Measurements from ENCODE around the gene SPEF2. TPM values are rescaled to one million over a fixed set of nuclear protein-coding genes. Genes with fewer than 3 reads are reported as not detected.

Gene SPEF2
- polyA plus RNA-seq, 2 donors = 0.69 to 1.4 TPM

- H3K4me3 ChIP-seq (ENCODE audit: low read depth in 1 of 2, low read length in 2 of 2) = no peak overlapping the region
- H3K9me3 ChIP-seq (ENCODE audit: control insufficient read depth in 2 of 2, insufficient read depth in 1 of 2, low read depth in 1 of 2, low read length in 1 of 2) = no peaks in the 10 kb centered on the region
- H3K27me3 ChIP-seq (ENCODE audit: control insufficient read depth in 1 of 2, insufficient read depth in 2 of 2, low read length in 2 of 2) = no peaks in the 10 kb centered on the region
- H3K36me3 ChIP-seq (ENCODE audit: control insufficient read depth in 2 of 2, insufficient read depth in 2 of 2, low read length in 1 of 2) = no peaks in the 10 kb centered on the region
- no peak overlapping the region for H3K27ac ChIP-seq (ENCODE audit: low read depth in 2 of 2, low read length in 1 of 2)
- 94 to 95% methylated on average over 1 of the region's 1 CpG for WGBS, 2 donors
- no peaks in the 10 kb centered on the region for H3K4me1 ChIP-seq (ENCODE audit: control insufficient read depth in 2 of 2, insufficient read depth in 2 of 2, low read length in 1 of 2)
These were observed 30.0 kb downstream of the SPEF2 start for GRCh38 chr5:35647712-35648111.

- no peaks in the 10 kb centered on the region for H3K9me3 ChIP-seq (ENCODE audit: control insufficient read depth in 2 of 2, insufficient read depth in 1 of 2, low read depth in 1 of 2, low read length in 1 of 2)
- H3K4me1 ChIP-seq (ENCODE audit: control insufficient read depth in 2 of 2, insufficient read depth in 2 of 2, low read length in 1 of 2) = no peaks in the 10 kb centered on the region
- no peaks in the 10 kb centered on the region for H3K27me3 ChIP-seq (ENCODE audit: control insufficient read depth in 1 of 2, insufficient read depth in 2 of 2, low read length in 2 of 2)
- no peaks in the 10 kb centered on the region for H3K36me3 ChIP-seq (ENCODE audit: control insufficient read depth in 2 of 2, insufficient read depth in 2 of 2, low read length in 1 of 2)
- H3K27ac ChIP-seq (ENCODE audit: low read depth in 2 of 2, low read length in 1 of 2) = no peak overlapping the region
- no peak overlapping the region for H3K4me3 ChIP-seq (ENCODE audit: low read depth in 1 of 2, low read length in 2 of 2)
- whole genome bisulfite sequencing, 2 donors = 46 to 59% methylated on average over 4 of the region's 4 CpGs
These were observed 33.5 kb downstream of the SPEF2 start for GRCh38 chr5:35651002-35651756.

GRCh38 chr5:35656721-35657120 is 39.1 kb downstream of the SPEF2 start:
- Histone ChIP-seq H3K9me3 (ENCODE audit: control insufficient read depth in 2 of 2, insufficient read depth in 1 of 2, low read depth in 1 of 2, low read length in 1 of 2) (no peaks in the 10 kb centered on the region), H3K27me3 (ENCODE audit: control insufficient read depth in 1 of 2, insufficient read depth in 2 of 2, low read length in 2 of 2) (no peaks in the 10 kb centered on the region), H3K36me3 (ENCODE audit: control insufficient read depth in 2 of 2, insufficient read depth in 2 of 2, low read length in 1 of 2) (no peaks in the 10 kb centered on the region), H3K4me3 (ENCODE audit: low read depth in 1 of 2, low read length in 2 of 2) (no peak overlapping the region), H3K4me1 (ENCODE audit: control insufficient read depth in 2 of 2, insufficient read depth in 2 of 2, low read length in 1 of 2) (no peaks in the 10 kb centered on the region), H3K27ac (ENCODE audit: low read depth in 2 of 2, low read length in 1 of 2) (no peak overlapping the region)

GRCh38 chr5:35657877-35658276 is 40.2 kb downstream of the SPEF2 start:
- WGBS, 2 donors = 83 to 91% methylated on average over 2 of the region's 2 CpGs
- H3K27me3 ChIP-seq (ENCODE audit: control insufficient read depth in 1 of 2, insufficient read depth in 2 of 2, low read length in 2 of 2) = no peaks in the 10 kb centered on the region
- no peaks in the 10 kb centered on the region for H3K9me3 ChIP-seq (ENCODE audit: control insufficient read depth in 2 of 2, insufficient read depth in 1 of 2, low read depth in 1 of 2, low read length in 1 of 2)
- H3K4me3 ChIP-seq (ENCODE audit: low read depth in 1 of 2, low read length in 2 of 2) = no peak overlapping the region
- no peaks in the 10 kb centered on the region for H3K36me3 ChIP-seq (ENCODE audit: control insufficient read depth in 2 of 2, insufficient read depth in 2 of 2, low read length in 1 of 2)
- no peak overlapping the region for H3K27ac ChIP-seq (ENCODE audit: low read depth in 2 of 2, low read length in 1 of 2)
- no peaks in the 10 kb centered on the region for H3K4me1 ChIP-seq (ENCODE audit: control insufficient read depth in 2 of 2, insufficient read depth in 2 of 2, low read length in 1 of 2)

- Histone ChIP-seq H3K4me3 (ENCODE audit: low read depth in 1 of 2, low read length in 2 of 2) (no peak overlapping the region), H3K27me3 (ENCODE audit: control insufficient read depth in 1 of 2, insufficient read depth in 2 of 2, low read length in 2 of 2) (no peaks in the 10 kb centered on the region), H3K9me3 (ENCODE audit: control insufficient read depth in 2 of 2, insufficient read depth in 1 of 2, low read depth in 1 of 2, low read length in 1 of 2) (no peaks in the 10 kb centered on the region), H3K27ac (ENCODE audit: low read depth in 2 of 2, low read length in 1 of 2) (no peak overlapping the region), H3K4me1 (ENCODE audit: control insufficient read depth in 2 of 2, insufficient read depth in 2 of 2, low read length in 1 of 2) (no peaks in the 10 kb centered on the region), H3K36me3 (ENCODE audit: control insufficient read depth in 2 of 2, insufficient read depth in 2 of 2, low read length in 1 of 2) (no peaks in the 10 kb centered on the region)
These were observed 41.9 kb downstream of the SPEF2 start for GRCh38 chr5:35659556-35659955.

- 69 to 72% methylated on average over 1 of the region's 1 CpG for WGBS, 2 donors
- Histone ChIP-seq H3K36me3 (ENCODE audit: control insufficient read depth in 2 of 2, insufficient read depth in 2 of 2, low read length in 1 of 2) (no peaks in the 10 kb centered on the region), H3K27ac (ENCODE audit: low read depth in 2 of 2, low read length in 1 of 2) (no peak overlapping the region), H3K9me3 (ENCODE audit: control insufficient read depth in 2 of 2, insufficient read depth in 1 of 2, low read depth in 1 of 2, low read length in 1 of 2) (no peaks in the 10 kb centered on the region), H3K4me3 (ENCODE audit: low read depth in 1 of 2, low read length in 2 of 2) (no peak overlapping the region), H3K27me3 (ENCODE audit: control insufficient read depth in 1 of 2, insufficient read depth in 2 of 2, low read length in 2 of 2) (no peaks in the 10 kb centered on the region), H3K4me1 (ENCODE audit: control insufficient read depth in 2 of 2, insufficient read depth in 2 of 2, low read length in 1 of 2) (no peaks in the 10 kb centered on the region)
These were observed 42.8 kb downstream of the SPEF2 start for GRCh38 chr5:35660451-35660850.

- Histone ChIP-seq H3K27ac (ENCODE audit: low read depth in 2 of 2, low read length in 1 of 2) (no peak overlapping the region), H3K9me3 (ENCODE audit: control insufficient read depth in 2 of 2, insufficient read depth in 1 of 2, low read depth in 1 of 2, low read length in 1 of 2) (no peaks in the 10 kb centered on the region), H3K27me3 (ENCODE audit: control insufficient read depth in 1 of 2, insufficient read depth in 2 of 2, low read length in 2 of 2) (no peaks in the 10 kb centered on the region), H3K36me3 (ENCODE audit: control insufficient read depth in 2 of 2, insufficient read depth in 2 of 2, low read length in 1 of 2) (no peaks in the 10 kb centered on the region), H3K4me3 (ENCODE audit: low read depth in 1 of 2, low read length in 2 of 2) (no peak overlapping the region), H3K4me1 (ENCODE audit: control insufficient read depth in 2 of 2, insufficient read depth in 2 of 2, low read length in 1 of 2) (no peaks in the 10 kb centered on the region)
- 73 to 75% methylated on average over 4 of the region's 4 CpGs for WGBS, 2 donors
These were observed 46.9 kb downstream of the SPEF2 start for GRCh38 chr5:35664584-35664983.

GRCh38 chr5:35665096-35665495 is 47.4 kb downstream of the SPEF2 start:
- no peaks in the 10 kb centered on the region for H3K4me1 ChIP-seq (ENCODE audit: control insufficient read depth in 2 of 2, insufficient read depth in 2 of 2, low read length in 1 of 2)
- H3K27ac ChIP-seq (ENCODE audit: low read depth in 2 of 2, low read length in 1 of 2) = no peak overlapping the region
- no peak overlapping the region for H3K4me3 ChIP-seq (ENCODE audit: low read depth in 1 of 2, low read length in 2 of 2)
- H3K9me3 ChIP-seq (ENCODE audit: control insufficient read depth in 2 of 2, insufficient read depth in 1 of 2, low read depth in 1 of 2, low read length in 1 of 2) = no peaks in the 10 kb centered on the region
- no peaks in the 10 kb centered on the region for H3K27me3 ChIP-seq (ENCODE audit: control insufficient read depth in 1 of 2, insufficient read depth in 2 of 2, low read length in 2 of 2)
- WGBS, 2 donors = 65 to 68% methylated on average over 4 of the region's 4 CpGs
- H3K36me3 ChIP-seq (ENCODE audit: control insufficient read depth in 2 of 2, insufficient read depth in 2 of 2, low read length in 1 of 2) = no peaks in the 10 kb centered on the region

- Histone ChIP-seq H3K27me3 (ENCODE audit: control insufficient read depth in 1 of 2, insufficient read depth in 2 of 2, low read length in 2 of 2) (no peaks in the 10 kb centered on the region), H3K36me3 (ENCODE audit: control insufficient read depth in 2 of 2, insufficient read depth in 2 of 2, low read length in 1 of 2) (no peaks in the 10 kb centered on the region), H3K4me3 (ENCODE audit: low read depth in 1 of 2, low read length in 2 of 2) (no peak overlapping the region), H3K4me1 (ENCODE audit: control insufficient read depth in 2 of 2, insufficient read depth in 2 of 2, low read length in 1 of 2) (no peaks in the 10 kb centered on the region), H3K9me3 (ENCODE audit: control insufficient read depth in 2 of 2, insufficient read depth in 1 of 2, low read depth in 1 of 2, low read length in 1 of 2) (no peaks in the 10 kb centered on the region), H3K27ac (ENCODE audit: low read depth in 2 of 2, low read length in 1 of 2) (no peak overlapping the region)
- 87 to 92% methylated on average over 2 of the region's 2 CpGs for WGBS, 2 donors
These were observed 50.7 kb downstream of the SPEF2 start for GRCh38 chr5:35668319-35668718.

- H3K27me3 ChIP-seq (ENCODE audit: control insufficient read depth in 1 of 2, insufficient read depth in 2 of 2, low read length in 2 of 2) = no peaks in the 10 kb centered on the region
- H3K9me3 ChIP-seq (ENCODE audit: control insufficient read depth in 2 of 2, insufficient read depth in 1 of 2, low read depth in 1 of 2, low read length in 1 of 2) = no peaks in the 10 kb centered on the region
- H3K27ac ChIP-seq (ENCODE audit: low read depth in 2 of 2, low read length in 1 of 2) = no peak overlapping the region
- no peak overlapping the region for H3K4me3 ChIP-seq (ENCODE audit: low read depth in 1 of 2, low read length in 2 of 2)
- H3K36me3 ChIP-seq (ENCODE audit: control insufficient read depth in 2 of 2, insufficient read depth in 2 of 2, low read length in 1 of 2) = no peaks in the 10 kb centered on the region
- 80 to 81% methylated on average over 2 of the region's 2 CpGs for WGBS, 2 donors
- no peaks in the 10 kb centered on the region for H3K4me1 ChIP-seq (ENCODE audit: control insufficient read depth in 2 of 2, insufficient read depth in 2 of 2, low read length in 1 of 2)
These were observed 51.1 kb downstream of the SPEF2 start for GRCh38 chr5:35668794-35669193.
